Measurements from ENCODE around the gene CPA4.

The CPA4 gene

GRCh38 chr7:130337410-130337971 is 44.5 kb downstream of the CPA4 start:
- TF ChIP-seq TAF1 (IDR thresholded peaks at IDR 0.05; ENCODE audit: borderline replicate concordance, low read depth, low read length) (no peak), POLR2A (IDR thresholded peaks at IDR 0.05; ENCODE audit: low read depth, low read length) (no peak), POLR2AphosphoS5 (IDR thresholded peaks at IDR 0.05; ENCODE audit: low read depth, low read length) (no peak)

GRCh38 chr7:130338233-130338632 is 45.3 kb downstream of the CPA4 start:
- TF ChIP-seq POLR2AphosphoS5 (IDR thresholded peaks at IDR 0.05; ENCODE audit: low read depth, low read length) = no peak
- no peak for TF ChIP-seq POLR2A (IDR thresholded peaks at IDR 0.05; ENCODE audit: low read depth, low read length)
- no peak for TF ChIP-seq TAF1 (IDR thresholded peaks at IDR 0.05; ENCODE audit: borderline replicate concordance, low read depth, low read length)
- no peak for FAIRE-seq
- no peak for DNase-seq (ENCODE audit: insufficient read length)

More at GRCh38 chr7:130337410-130337971, 44.5 kb downstream of the CPA4 start:
- FAIRE-seq (no peak), DNase-seq (ENCODE audit: insufficient read length) (no peak)

DNA sequence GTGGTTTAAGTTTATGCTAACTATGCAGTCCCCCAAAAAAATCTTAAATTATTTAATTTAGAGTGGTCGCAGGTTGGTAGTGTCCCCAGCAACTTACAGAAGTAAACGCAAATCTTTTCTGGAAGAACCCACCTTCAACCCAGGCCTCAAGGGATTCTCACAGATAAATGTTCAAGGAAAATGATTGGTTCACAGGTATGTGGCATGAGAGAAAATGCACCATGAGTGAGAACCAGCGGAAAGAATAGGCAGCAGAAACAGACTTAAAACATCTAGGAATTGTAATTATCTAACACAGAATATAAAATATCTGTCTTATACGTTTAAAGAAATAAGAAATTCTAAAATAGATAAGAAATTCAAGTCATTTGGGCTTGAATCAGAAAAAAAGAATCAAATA is 48.9 kb downstream of the CPA4 start:
- TF ChIP-seq TAF1 (IDR thresholded peaks at IDR 0.05; ENCODE audit: borderline replicate concordance, low read depth, low read length) = no peak
- no peak for TF ChIP-seq POLR2AphosphoS5 (IDR thresholded peaks at IDR 0.05; ENCODE audit: low read depth, low read length)
- TF ChIP-seq POLR2A (IDR thresholded peaks at IDR 0.05; ENCODE audit: low read depth, low read length) = no peak
- DNase-seq (ENCODE audit: insufficient read length) (no peak), FAIRE-seq (no peak)

DNA sequence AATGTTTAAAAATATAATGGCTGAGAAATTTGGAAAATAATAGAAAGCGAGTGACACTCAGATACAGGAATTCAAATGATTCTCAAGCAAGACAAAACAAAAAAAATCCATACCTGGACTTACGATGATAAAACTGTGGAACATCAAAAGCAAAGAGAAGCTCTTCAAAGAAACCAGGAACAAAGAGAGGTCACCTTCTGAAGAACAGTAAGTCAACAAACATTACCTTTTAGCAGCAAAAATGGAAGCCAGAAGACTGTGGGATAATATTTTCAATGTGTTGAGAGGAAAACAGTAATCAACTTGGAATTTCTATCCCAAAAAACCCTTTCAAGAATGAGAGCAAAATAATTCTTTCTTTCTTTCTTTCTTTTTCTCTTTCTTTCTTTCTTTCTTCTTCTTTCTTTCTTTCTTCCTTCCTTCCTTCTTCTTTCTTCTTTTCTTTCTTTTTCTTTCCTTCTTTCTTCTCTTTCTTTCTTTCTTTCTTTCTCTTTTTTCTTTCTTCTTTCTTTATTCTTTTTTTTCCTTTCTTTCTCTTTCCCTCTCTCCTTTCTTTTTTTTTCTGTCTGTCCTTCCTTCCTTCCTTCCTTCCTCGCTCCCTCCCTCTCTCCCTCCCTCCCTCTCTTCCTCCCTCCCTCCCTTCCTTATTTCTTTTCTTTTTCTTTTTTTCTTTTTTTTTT is 49.9 kb downstream of the CPA4 start:
- TF ChIP-seq TAF1 (IDR thresholded peaks at IDR 0.05; ENCODE audit: borderline replicate concordance, low read depth, low read length) (no peak), POLR2A (IDR thresholded peaks at IDR 0.05; ENCODE audit: low read depth, low read length) (no peak), POLR2AphosphoS5 (IDR thresholded peaks at IDR 0.05; ENCODE audit: low read depth, low read length) (no peak)
- no peak for DNase-seq (ENCODE audit: insufficient read length)
- no peak for FAIRE-seq

GRCh38 chr7:130344271-130344866 is 51.4 kb downstream of the CPA4 start, which contains the start of gene CPA5:
TSS of gene CPA5 (plus strand) at chr7:130344816. CDS start at chr7:130346486, 1,670 bp downstream.
- FAIRE-seq (no peak), DNase-seq (ENCODE audit: insufficient read length) (no peak)

GRCh38 chr7:130345136-130345535 is 52.2 kb downstream of the CPA4 start:
- DNase-seq (ENCODE audit: insufficient read length) = no peak
- TF ChIP-seq TAF1 (IDR thresholded peaks at IDR 0.05; ENCODE audit: borderline replicate concordance, low read depth, low read length) (no peak), POLR2A (IDR thresholded peaks at IDR 0.05; ENCODE audit: low read depth, low read length) (no peak)
- no peak for FAIRE-seq

More at GRCh38 chr7:130344271-130344866, 51.4 kb downstream of the CPA4 start, which contains the start of gene CPA5:
- TF ChIP-seq TAF1 (IDR thresholded peaks at IDR 0.05; ENCODE audit: borderline replicate concordance, low read depth, low read length) = no peak
- TF ChIP-seq POLR2AphosphoS5 (IDR thresholded peaks at IDR 0.05; ENCODE audit: low read depth, low read length) = no peak
- no peak for TF ChIP-seq POLR2A (IDR thresholded peaks at IDR 0.05; ENCODE audit: low read depth, low read length)

DNA sequence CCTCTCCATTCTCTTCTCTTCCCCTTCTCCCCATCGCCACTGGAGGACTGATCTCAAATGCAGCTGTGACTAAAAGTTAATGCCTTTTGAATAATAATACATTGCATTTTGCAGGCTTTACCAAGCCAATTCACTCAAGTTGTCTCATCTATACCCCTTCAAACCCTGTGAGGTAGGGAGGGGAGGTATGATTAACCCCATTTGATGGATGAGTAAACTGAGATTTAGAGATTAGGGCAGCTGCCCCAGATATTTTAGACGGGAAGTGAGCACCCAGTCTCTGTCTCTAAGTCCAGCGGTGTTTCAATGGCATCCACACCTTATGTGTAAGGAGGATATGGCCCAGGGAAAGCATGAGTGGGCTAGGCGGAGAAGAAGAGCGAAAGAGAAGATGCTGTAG is 52.8 kb downstream of the CPA4 start:
- FAIRE-seq (no peak), DNase-seq (ENCODE audit: insufficient read length) (no peak)
- no peak for TF ChIP-seq POLR2AphosphoS5 (IDR thresholded peaks at IDR 0.05; ENCODE audit: low read depth, low read length)
- TF ChIP-seq POLR2A (IDR thresholded peaks at IDR 0.05; ENCODE audit: low read depth, low read length) = no peak
- TF ChIP-seq TAF1 (IDR thresholded peaks at IDR 0.05; ENCODE audit: borderline replicate concordance, low read depth, low read length) = no peak

GRCh38 chr7:130346177-130346905 is 53.4 kb downstream of the CPA4 start:
- no peak for DNase-seq (ENCODE audit: insufficient read length)
- no peak for FAIRE-seq
- no peak for TF ChIP-seq TAF1 (IDR thresholded peaks at IDR 0.05; ENCODE audit: borderline replicate concordance, low read depth, low read length)
- TF ChIP-seq POLR2AphosphoS5 (IDR thresholded peaks at IDR 0.05; ENCODE audit: low read depth, low read length) = no peak
- no peak for TF ChIP-seq POLR2A (IDR thresholded peaks at IDR 0.05; ENCODE audit: low read depth, low read length)

DNA sequence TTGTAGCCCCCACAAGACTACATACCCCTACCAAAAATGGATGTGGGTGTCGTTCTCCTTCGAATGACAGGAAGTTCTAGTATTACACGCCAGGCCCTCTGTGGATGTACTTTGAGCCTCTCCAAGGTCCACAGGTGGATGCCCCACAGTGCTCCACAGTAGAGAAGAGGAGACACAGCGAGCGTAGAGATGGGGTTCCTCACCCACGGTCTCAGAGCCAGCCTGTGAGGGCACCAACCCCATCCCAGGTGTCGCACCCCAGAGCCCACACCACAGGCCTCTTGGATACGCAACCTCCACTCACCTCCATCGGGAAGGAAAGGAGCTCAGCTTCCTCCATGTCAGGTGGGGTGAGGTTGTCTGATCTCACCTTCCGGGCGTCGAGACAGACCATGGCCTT is 54.0 kb downstream of the CPA4 start:
- FAIRE-seq = no peak
- no peak for DNase-seq (ENCODE audit: insufficient read length)
- TF ChIP-seq POLR2A (IDR thresholded peaks at IDR 0.05; ENCODE audit: low read depth, low read length) (no peak), TAF1 (IDR thresholded peaks at IDR 0.05; ENCODE audit: borderline replicate concordance, low read depth, low read length) (no peak), POLR2AphosphoS5 (IDR thresholded peaks at IDR 0.05; ENCODE audit: low read depth, low read length) (no peak)

DNA sequence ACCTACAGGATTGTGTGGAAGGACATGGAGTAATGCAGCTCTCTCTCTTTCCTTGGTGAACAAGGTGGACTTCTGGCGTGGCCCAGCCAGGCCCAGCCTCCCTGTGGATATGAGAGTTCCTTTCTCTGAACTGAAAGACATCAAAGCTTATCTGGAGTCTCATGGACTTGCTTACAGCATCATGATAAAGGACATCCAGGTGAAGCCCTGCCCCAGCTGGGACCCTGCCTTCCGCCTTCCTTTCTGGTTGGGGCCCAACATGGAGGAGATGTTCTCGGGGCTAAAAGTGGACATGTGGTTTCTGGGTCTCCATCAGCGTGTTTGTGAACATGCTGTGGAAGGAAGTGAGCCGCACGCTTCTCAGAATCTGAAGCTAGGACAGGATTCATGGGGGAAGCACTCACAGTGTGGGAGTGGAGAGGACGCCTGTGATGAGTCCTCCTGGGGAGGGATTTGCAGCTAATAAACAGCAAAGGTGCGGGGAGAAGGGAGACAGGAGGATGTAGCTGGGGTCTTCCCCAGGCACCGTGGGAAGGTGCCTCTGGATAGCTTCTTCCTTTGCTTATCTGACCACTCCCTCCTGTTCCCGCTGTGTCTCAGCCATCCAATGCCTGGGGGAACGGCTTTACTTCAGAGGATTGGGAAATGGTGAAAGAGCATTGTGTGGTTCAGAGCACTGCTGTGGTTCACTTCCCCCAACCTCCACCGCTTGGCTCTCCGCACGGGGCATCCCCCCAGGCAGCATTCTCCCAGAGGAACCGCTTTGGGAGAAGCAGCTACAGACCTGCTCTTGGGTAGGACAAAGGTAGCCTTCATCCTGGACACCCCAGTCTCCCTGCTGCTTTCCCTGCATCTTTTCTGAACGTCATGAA is 57.2 kb downstream of the CPA4 start:
- DNase-seq (ENCODE audit: insufficient read length) (no peak), FAIRE-seq (peak; percentile 85)
- TF ChIP-seq POLR2A (IDR thresholded peaks at IDR 0.05; ENCODE audit: low read depth, low read length) = no peak
- no peak for TF ChIP-seq TAF1 (IDR thresholded peaks at IDR 0.05; ENCODE audit: borderline replicate concordance, low read depth, low read length)
- TF ChIP-seq POLR2AphosphoS5 (IDR thresholded peaks at IDR 0.05; ENCODE audit: low read depth, low read length) = peak; percentile 35; the same call in 1 of the 2 replicates

Data from GM12892 (cell line).